Measurements from ENCODE around the gene TOMM40.

The TOMM40 gene

GRCh38 chr19:44927746-44928145 is 36.7 kb downstream of the TOMM40 start:
- no peak for DNase-seq (ENCODE audit: low spot score)

GRCh38 chr19:44930088-44930487 is 39.0 kb downstream of the TOMM40 start:
- no peak for DNase-seq (ENCODE audit: low spot score)

- no peak for DNase-seq (ENCODE audit: low spot score)
Measured at GRCh38 chr19:44931541-44931940, 40.5 kb downstream of the TOMM40 start.

GRCh38 chr19:44939668-44940067 is 48.6 kb downstream of the TOMM40 start:
- no peak for DNase-seq (ENCODE audit: low spot score)

- no peak for DNase-seq (ENCODE audit: low spot score)
Measured at GRCh38 chr19:44942067-44942571, 51.1 kb downstream of the TOMM40 start, which contains the start of gene APOC4. TSS of gene APOC4 (plus strand) at chr19:44942237. CDS start at chr19:44942278, 41 bp downstream.

- DNase-seq (ENCODE audit: low spot score) = no peak
Measured at GRCh38 chr19:44943801-44944249, 52.8 kb downstream of the TOMM40 start.

GRCh38 chr19:44947041-44947581 is 56.1 kb downstream of the TOMM40 start:
- DNase-seq (ENCODE audit: low spot score) = no peak

GRCh38 chr19:44948237-44948636 is 57.2 kb downstream of the TOMM40 start:
- DNase-seq (ENCODE audit: low spot score) = no peak

GRCh38 chr19:44948763-44949374 is 57.8 kb downstream of the TOMM40 start:
- DNase-seq (ENCODE audit: low spot score) = no peak

GRCh38 chr19:44949550-44949949 is 58.5 kb downstream of the TOMM40 start:
- no peak for DNase-seq (ENCODE audit: low spot score)

GRCh38 chr19:44951179-44952159 is 60.4 kb downstream of the TOMM40 start:
- DNase-seq (ENCODE audit: low spot score) = peak; percentile 76
